Activated CD8-positive, alpha-beta memory T cell treated with anti-CD3 and anti-CD28 coated beads for 1 hour (primary cell): ENCODE results near the gene RAB3A.

Source experiments
- DNase-seq, 2 donors: peaks; one replicate each; pipeline ENCODE4 v3.0.0-alpha.2; 2020; ENCODE audit warnings: low read depth in 1 of 2; ENCODE audit errors: extremely low read depth in 1 of 2

The RAB3A gene

GRCh38 chr19:18202397-18202777, 1.5 kb downstream of the RAB3A start:
- DNase-seq = no peak

- DNase-seq = no peak
Observed at GRCh38 chr19:18198374-18198773, 5.5 kb downstream of the RAB3A start.

- no peak for DNase-seq
Observed at GRCh38 chr19:18197941-18198340, 5.9 kb downstream of the RAB3A start.

- no peak for DNase-seq
Observed at GRCh38 chr19:18197306-18197705, 6.5 kb downstream of the RAB3A start.

GRCh38 chr19:18196511-18196845, 7.4 kb downstream of the RAB3A start:
- no peak for DNase-seq

GRCh38 chr19:18194554-18195238, 9.1 kb downstream of the RAB3A start:
- peak in 1 of 2 donors; percentile 9 for DNase-seq

- no peak for DNase-seq
Observed at GRCh38 chr19:18194181-18194530, 9.7 kb downstream of the RAB3A start.

GRCh38 chr19:18193388-18194180, 10.3 kb downstream of the RAB3A start:
- no peak for DNase-seq

- peak; percentile 95 to 98 for DNase-seq
Observed at GRCh38 chr19:18192673-18193387, 11.0 kb downstream of the RAB3A start, which contains the start of gene MPV17L2. TSS of gene MPV17L2 (plus strand) at chr19:18193218. CDS start at chr19:18193282, 64 bp downstream.

GRCh38 chr19:18191640-18192062, 12.2 kb downstream of the RAB3A start:
- DNase-seq = no peak

- no peak for DNase-seq
Observed at GRCh38 chr19:18190278-18190677, 13.6 kb downstream of the RAB3A start.

GRCh38 chr19:18185538-18185937, 18.3 kb downstream of the RAB3A start:
- DNase-seq = no peak

GRCh38 chr19:18183529-18183928, 20.3 kb downstream of the RAB3A start:
- DNase-seq = no peak

GRCh38 chr19:18179957-18180356, 23.9 kb downstream of the RAB3A start:
- DNase-seq = no peak

- DNase-seq = no peak
Observed at GRCh38 chr19:18176367-18177310, 27.2 kb downstream of the RAB3A start.

- DNase-seq = no peak
Observed at GRCh38 chr19:18174983-18175382, 28.9 kb downstream of the RAB3A start.

GRCh38 chr19:18173572-18174288, 30.1 kb downstream of the RAB3A start, which contains the start of gene IFI30:
TSS of gene IFI30 (plus strand) at chr19:18173813. CDS start at chr19:18173842, 29 bp downstream.
- DNase-seq = no peak

GRCh38 chr19:18173054-18173571, 30.7 kb downstream of the RAB3A start:
- no peak for DNase-seq

- DNase-seq = no peak
Observed at GRCh38 chr19:18172331-18173053, 31.4 kb downstream of the RAB3A start.
